K562 treated with DMSO at 1 percent for 48 hours (cell line): ENCODE measurements around the gene ELOB. TPM values are rescaled to one million over a fixed set of nuclear protein-coding genes. Genes with fewer than 3 reads are reported as not detected.

ENCODE experiments used
- total RNA-seq: library from RNA; unstranded; fragments of 300-600 nt; gene quantifications from 2 replicates; pipeline ENCODE4 v1.2.3, GENCODE V29; 2022; ENCODE audit warnings: low replicate concordance; ENCODE audit errors: extremely low read depth

The ELOB gene
- total RNA-seq: not detected in 2 replicates

GRCh38 chr16:2777231-2777902, at the start of gene ELOB:
Gene ELOB (minus strand): TSS chr16:2777280. CDS start chr16:2777239, 41 bp downstream.

GRCh38 chr16:2816751-2817339, 39.8 kb upstream of the ELOB start, which contains the start of gene PRSS21:
Gene PRSS21 (plus strand): TSS chr16:2817237. CDS start chr16:2817269, 32 bp downstream.

DNA sequence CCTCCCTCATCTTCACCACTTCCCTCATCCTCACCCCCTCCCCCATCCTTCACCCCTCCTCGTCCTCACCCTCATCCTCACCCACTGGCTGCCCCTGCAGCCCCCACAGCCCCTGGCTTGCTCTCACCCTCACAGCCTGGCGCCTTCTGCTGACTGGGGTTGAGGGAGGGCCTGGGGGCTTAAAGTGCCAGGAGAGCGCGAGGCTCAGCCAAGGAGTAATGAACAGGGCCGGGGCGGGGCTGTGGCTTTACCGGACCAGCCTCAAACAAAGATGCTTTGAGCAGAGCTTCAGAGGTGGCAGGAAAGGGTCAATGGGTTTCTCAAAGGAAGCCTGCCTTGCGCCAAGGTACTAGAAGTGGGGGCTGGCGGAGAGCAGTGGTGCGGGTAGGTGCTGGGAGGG, 10.3 kb upstream of the ELOB start, which contains the start of gene PRSS33:
TSS of gene PRSS33 (minus strand) at position 155 of the 400 bp plus-strand sequence. CDS start 1,013 bp downstream, outside the sequence.

GRCh38 chr16:2752035-2752849, 24.8 kb downstream of the ELOB start, which contains the start of gene SRRM2:
Gene SRRM2 (plus strand): TSS chr16:2752638. CDS start chr16:2756365, 3,727 bp downstream.

Other genes with a start within 250 kb of the ELOB start
- gene CEMP1, start 245.9 kb downstream of the ELOB start, total RNA-seq: not detected in 2 replicates
- not detected in 2 replicates for gene PDPK1, start 239.3 kb downstream of the ELOB start, total RNA-seq
- not detected in 2 replicates for gene KCTD5, start 94.8 kb downstream of the ELOB start, total RNA-seq
- not detected in 2 replicates for gene PRSS27, start 57.1 kb downstream of the ELOB start, total RNA-seq
- 132 TPM in 1 of 2 replicates, not detected in the other for gene SRRM2, start 24.6 kb downstream of the ELOB start, total RNA-seq
- not detected in 2 replicates for gene PRSS33, start 10.3 kb upstream of the ELOB start, total RNA-seq
- not detected in 2 replicates for gene PRSS41, start 21.2 kb upstream of the ELOB start, total RNA-seq
- gene PRSS21, start 40.0 kb upstream of the ELOB start, total RNA-seq: not detected in 2 replicates
- gene ZG16B, start 53.0 kb upstream of the ELOB start, total RNA-seq: not detected in 2 replicates
- gene PRSS22, start 80.9 kb upstream of the ELOB start, total RNA-seq: not detected in 2 replicates
- gene FLYWCH2, start 105.9 kb upstream of the ELOB start, total RNA-seq: not detected in 2 replicates
- gene FLYWCH1, start 134.7 kb upstream of the ELOB start, total RNA-seq: not detected in 2 replicates
- gene KREMEN2, start 187.0 kb upstream of the ELOB start, total RNA-seq: not detected in 2 replicates
- not detected in 2 replicates for gene PAQR4, start 192.1 kb upstream of the ELOB start, total RNA-seq
- not detected in 2 replicates for gene PKMYT1, start 203.2 kb upstream of the ELOB start, total RNA-seq
- not detected in 2 replicates for gene CLDN9, start 235.6 kb upstream of the ELOB start, total RNA-seq
- not detected in 2 replicates for gene CLDN6, start 240.9 kb upstream of the ELOB start, total RNA-seq
- gene TNFRSF12A, start 243.1 kb upstream of the ELOB start, total RNA-seq: not detected in 2 replicates
- not detected in 2 replicates for gene HCFC1R1, start 246.7 kb upstream of the ELOB start, total RNA-seq
- gene THOC6, start 246.8 kb upstream of the ELOB start, total RNA-seq: not detected in 2 replicates